ENCODE results near the gene AK1.
"Not testable (repeated sequence)": the region's sequence is repeated elsewhere in the genome, so short reads cannot be mapped to it uniquely, and the experiment has no call there.

Gene AK1

GRCh38 chr9:127884427-127884911, 7.0 kb upstream of the AK1 start:
- no peak for DNase-seq (ENCODE audit: low read depth)

- DNase-seq (ENCODE audit: low read depth): no peak
Measured at GRCh38 chr9:127883959-127884358, 6.5 kb upstream of the AK1 start.

GRCh38 chr9:127881715-127882114, 4.2 kb upstream of the AK1 start:
- not testable (repeated sequence) for DNase-seq (ENCODE audit: low read depth)

- DNase-seq (ENCODE audit: low read depth): no peak
Measured at GRCh38 chr9:127880143-127880542, 2.7 kb upstream of the AK1 start.

GRCh38 chr9:127878652-127879390, 1.3 kb upstream of the AK1 start:
- DNase-seq (ENCODE audit: low read depth): no peak

- DNase-seq (ENCODE audit: low read depth): no peak
Measured at GRCh38 chr9:127878001-127878651, 651 bp upstream of the AK1 start.

- DNase-seq (ENCODE audit: low read depth): no peak
Measured at GRCh38 chr9:127876764-127877562, 512 bp downstream of the AK1 start.

GRCh38 chr9:127876026-127876763, 1.3 kb downstream of the AK1 start:
- DNase-seq (ENCODE audit: low read depth): no peak

GRCh38 chr9:127875306-127875966, 2.0 kb downstream of the AK1 start:
- no peak for DNase-seq (ENCODE audit: low read depth)

GRCh38 chr9:127874301-127875221, 2.9 kb downstream of the AK1 start:
- no peak for DNase-seq (ENCODE audit: low read depth)

- no peak for DNase-seq (ENCODE audit: low read depth)
Measured at GRCh38 chr9:127873886-127874285, 3.6 kb downstream of the AK1 start.

- no peak for DNase-seq (ENCODE audit: low read depth)
Measured at GRCh38 chr9:127873223-127873691, 4.2 kb downstream of the AK1 start.

- DNase-seq (ENCODE audit: low read depth): no peak
Measured at GRCh38 chr9:127872369-127873222, 4.9 kb downstream of the AK1 start.

- DNase-seq (ENCODE audit: low read depth): no peak
Measured at GRCh38 chr9:127871531-127871930, 5.9 kb downstream of the AK1 start.

GRCh38 chr9:127870887-127871286, 6.6 kb downstream of the AK1 start:
- DNase-seq (ENCODE audit: low read depth): no peak

GRCh38 chr9:127870153-127870491, 7.4 kb downstream of the AK1 start:
- not testable (repeated sequence) for DNase-seq (ENCODE audit: low read depth)

GRCh38 chr9:127869310-127870152, 7.9 kb downstream of the AK1 start:
- peak; percentile 74 for DNase-seq (ENCODE audit: low read depth)

- no peak for DNase-seq (ENCODE audit: low read depth)
Measured at GRCh38 chr9:127868278-127868902, 9.1 kb downstream of the AK1 start.

Data from stimulated activated CD8-positive, alpha-beta memory T cell treated with anti-CD3 and anti-CD28 coated beads, Interleukin-4, amount 100 ng/mL, for 24 hours (primary cell).